Right ventricle myocardium superior (tissue), 1 donor: ENCODE measurements around the gene GABRR3. TPM values are rescaled to one million over a fixed set of nuclear protein-coding genes. Genes with fewer than 3 reads are reported as not detected.

Experiments
- ATAC-seq: fragments of 200-7000 bp; cut with Tn5 transposase; one replicate; pipeline ENCODE4 v1.9.1; 2020; ENCODE audit warnings: mild to moderate bottlenecking; ENCODE audit not compliant: poor library complexity
- DNase-seq: peaks from one replicate; pipeline ENCODE4 v3.0.0-alpha.2; 2020
- intact Hi-C: fragments of 100-400 bp; cut with DNase I; formaldehyde crosslinking; loops from one replicate; pipeline ENCODE4 v1.11.2; 2022
- total RNA-seq: library from RNA; stranded (reverse); fragmentation: NEBNext Ultra II Directional; extraction: Animal tissue kit (Norgen Biotek cat#: 25700); gene quantifications from one replicate; pipeline ENCODE4 v1.2.1, GENCODE V29; 2021
- donor health status: DM: no; HTN: yes; CAD: no; lungs with severe emphysema.

Gene GABRR3
- total RNA-seq, 1 donor from 2014 or later, result not detected

DNA sequence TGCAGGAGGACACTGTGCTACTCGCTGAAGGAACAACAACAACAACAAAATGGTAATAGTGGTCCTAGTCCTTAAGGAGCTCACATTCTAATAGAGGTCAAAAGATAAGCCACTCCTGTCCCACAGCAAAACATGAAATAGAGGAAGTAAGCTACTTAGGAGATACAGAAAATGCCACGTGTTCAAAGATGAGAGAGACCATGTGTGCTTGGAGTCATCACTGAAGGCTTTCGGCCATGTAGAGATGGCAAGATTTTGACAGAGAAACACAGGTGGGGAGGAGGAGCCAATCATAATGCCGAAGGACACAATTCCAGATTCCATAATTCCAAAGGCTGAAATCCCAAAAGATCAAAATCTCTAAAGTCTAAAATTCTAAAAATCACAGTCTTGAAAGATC lies 38.1 kb downstream of the GABRR3 start:
- ATAC-seq, result no peak
- intact Hi-C loops, result no loop called here

DNA sequence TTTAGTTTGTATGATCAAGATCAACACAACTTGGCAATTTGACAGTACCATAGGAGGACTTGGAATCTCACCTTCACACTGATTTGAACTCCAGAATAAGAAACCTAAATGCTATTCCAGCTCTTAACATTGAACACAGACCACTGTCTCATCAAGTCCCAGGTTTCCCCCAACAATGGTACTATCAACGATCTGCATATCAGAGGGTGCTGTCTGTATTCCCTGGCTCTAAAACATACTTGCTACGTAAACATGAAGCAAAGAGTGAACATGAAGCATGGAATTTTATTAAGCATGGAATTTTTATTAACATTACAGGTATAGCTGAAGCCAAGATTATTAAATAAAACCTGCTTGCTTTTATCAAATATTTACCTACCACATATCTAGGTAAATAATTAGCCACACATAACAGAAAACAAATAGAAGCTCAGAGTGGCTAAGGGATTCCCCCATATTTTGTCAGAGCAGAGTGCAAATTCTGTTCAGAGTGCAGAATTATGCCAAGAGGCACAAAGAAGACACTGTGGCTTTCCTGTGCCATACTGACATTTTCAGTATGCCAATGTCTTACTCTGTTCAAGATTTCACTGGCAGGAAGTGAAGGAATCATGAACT lies 40.7 kb downstream of the GABRR3 start:
- intact Hi-C loops, result no loop called here
- ATAC-seq, result no peak

More for the DNA sequence above, 38.1 kb downstream of the GABRR3 start:
- DNase-seq, result no peak

DNA sequence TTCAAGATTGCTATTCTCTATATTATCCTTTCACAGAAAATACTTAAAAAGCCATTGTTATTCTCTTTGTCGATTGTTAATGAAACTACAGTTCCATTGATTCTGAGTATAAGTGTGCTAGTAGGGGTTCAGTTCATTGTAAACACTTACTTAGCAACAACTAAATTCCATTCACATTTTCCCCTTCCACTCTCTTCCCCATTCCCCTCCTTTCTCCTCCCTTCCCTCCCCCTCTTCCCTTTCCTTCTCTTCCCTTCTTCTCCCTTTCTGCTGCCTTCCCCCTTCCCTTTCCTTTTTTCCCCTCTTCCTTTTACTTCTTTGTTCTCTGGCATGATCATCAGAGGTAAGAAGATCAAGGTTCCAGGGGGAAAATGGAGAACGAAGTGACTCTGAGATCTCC lies 41.6 kb downstream of the GABRR3 start:
- ATAC-seq (no peak), DNase-seq (no peak)
- intact Hi-C loops, result no loop called here

More for the DNA sequence above, 40.7 kb downstream of the GABRR3 start:
- no peak for DNase-seq

DNA sequence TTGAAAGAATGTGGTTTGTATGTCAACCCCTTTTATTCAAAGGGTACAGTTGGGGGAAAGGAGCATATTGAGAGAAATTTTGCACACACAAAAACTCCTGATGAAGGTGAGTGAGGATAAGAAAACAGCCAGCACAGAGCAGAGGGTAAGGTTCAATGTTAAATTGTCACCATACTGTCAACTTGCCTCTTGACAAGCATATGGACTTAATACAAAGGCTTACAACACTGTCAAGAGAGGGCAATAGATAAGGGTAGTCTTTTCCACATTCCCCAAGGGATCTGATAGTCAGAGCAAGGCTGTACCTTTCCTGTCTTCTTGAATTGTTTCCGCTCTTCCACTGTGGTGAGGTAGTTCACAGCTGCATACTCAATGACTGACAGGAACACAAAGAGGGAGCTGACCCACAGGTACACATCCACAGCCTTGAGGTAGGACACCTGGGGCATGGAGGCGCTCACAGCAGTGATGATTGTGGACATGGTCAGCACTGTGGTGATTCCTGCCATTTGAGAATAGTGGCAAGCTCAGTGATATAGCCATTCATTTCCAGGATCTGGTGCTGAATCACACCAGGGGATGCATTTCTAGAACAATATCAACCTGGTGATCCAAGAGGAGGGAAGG lies 42.5 kb downstream of the GABRR3 start:
- ATAC-seq, result no peak
- no peak for DNase-seq
- intact Hi-C loops, result no loop called here

DNA sequence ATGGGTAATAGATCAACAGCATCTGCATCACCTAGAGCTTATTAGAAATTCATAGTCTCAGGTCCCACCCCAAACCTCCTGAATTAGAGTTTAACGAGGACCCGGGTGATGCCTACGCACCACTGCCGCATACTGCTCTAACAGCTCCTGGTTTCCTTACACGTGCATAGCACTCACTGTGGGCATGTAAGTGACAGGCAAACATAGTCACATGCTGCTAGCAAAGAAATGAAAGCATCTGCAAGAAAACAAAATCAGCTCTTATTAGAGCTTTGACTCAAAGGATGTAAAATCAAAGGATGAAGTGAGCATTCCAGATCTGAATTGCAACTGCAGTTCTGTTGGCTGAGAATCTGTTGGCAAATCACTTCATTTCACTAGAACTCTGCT lies 43.8 kb downstream of the GABRR3 start:
- DNase-seq (no peak), ATAC-seq (no peak)
- intact Hi-C loops, result no loop called here

DNA sequence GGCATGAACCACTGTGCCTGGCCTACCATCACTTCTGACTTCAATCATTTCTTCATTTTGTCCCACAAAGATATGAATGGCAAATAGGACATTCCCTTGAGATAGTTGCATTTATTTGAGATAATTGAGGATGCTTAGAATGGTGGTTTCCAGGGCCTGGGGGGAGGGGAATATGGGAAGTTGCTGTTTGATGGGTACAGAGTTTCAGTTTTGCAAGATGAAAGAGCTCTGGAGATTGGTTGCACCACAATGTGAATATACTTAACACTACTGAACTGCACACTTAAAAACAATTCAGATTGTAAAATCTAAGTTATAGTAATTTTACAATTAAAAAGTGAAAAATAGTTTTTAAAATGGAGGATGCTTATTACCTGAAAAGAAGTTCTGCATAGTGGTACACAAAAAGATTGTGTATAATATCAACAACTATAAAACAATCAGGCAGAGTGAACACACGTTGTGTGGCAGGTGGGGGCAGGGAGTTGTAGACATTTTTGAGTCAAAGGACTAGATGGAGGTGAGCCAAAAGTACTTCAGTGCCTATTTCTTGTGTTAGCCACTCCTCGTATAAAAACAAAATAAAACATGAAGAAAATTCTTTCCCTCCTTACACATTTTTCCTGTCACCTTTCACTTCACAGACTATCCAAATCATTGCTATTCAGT lies 44.4 kb downstream of the GABRR3 start:
- no peak for DNase-seq
- intact Hi-C loops, result no loop called here
- no peak for ATAC-seq

DNA sequence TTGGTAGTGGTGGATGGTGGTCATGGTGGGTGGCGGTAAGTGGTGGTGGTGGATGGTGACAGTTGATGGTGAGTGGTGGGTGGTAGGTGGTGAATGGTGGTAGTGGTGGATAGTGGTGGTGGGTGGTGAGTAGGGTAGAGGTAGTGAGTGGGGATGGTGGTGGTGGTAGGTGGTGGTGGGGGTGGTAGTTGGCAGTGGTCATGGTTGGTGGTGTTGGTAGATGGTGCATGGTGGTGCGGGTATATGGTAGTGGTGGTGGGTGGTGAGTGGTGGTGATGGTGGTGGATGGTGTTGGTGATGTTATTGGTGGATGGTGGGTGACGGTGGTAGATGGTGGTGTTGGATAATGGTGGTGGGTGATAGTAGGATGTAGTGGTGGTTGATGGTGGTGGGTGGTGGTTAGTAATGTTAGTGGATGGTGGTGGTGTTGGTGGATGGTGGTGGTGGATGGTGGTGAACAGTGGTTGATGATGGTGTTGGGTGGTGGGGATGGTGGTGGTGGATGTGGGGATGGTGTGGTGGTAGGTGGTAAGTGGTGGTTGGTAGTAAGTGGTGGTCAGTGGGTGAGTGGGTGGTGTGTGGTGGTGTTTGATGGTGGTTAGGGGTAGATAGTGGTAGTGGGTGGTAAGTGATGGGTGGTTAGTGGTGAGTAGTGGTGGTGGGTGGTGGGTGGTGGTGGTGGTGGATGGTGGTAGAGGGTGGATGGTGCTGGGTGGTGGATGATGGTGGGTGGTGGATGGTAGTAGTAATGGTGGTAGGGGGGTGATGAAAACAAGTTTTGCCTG lies 46.1 kb downstream of the GABRR3 start:
- intact Hi-C loops, result no loop called here
- ATAC-seq, result no peak
- no peak for DNase-seq

DNA sequence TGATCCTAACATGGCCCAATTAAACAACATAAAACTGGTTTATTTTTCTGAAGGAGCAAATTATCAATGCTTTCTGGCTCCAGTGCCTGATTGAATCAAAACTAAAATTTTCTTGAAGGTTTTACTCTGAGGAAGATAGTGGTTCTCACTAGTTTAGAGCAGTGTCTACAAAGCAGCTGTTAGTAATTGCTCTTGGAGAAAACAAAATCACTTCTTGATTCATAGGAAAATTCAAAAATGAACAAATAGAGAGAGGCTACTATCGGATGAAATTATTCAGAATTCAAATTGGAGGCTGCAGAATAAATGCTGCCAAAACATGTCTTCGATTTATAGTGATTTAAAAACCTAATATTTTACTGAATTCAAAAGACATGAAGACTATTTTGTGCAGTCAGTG lies 47.8 kb downstream of the GABRR3 start:
- ATAC-seq (no peak), DNase-seq (no peak)
- intact Hi-C loops, result no loop called here

DNA sequence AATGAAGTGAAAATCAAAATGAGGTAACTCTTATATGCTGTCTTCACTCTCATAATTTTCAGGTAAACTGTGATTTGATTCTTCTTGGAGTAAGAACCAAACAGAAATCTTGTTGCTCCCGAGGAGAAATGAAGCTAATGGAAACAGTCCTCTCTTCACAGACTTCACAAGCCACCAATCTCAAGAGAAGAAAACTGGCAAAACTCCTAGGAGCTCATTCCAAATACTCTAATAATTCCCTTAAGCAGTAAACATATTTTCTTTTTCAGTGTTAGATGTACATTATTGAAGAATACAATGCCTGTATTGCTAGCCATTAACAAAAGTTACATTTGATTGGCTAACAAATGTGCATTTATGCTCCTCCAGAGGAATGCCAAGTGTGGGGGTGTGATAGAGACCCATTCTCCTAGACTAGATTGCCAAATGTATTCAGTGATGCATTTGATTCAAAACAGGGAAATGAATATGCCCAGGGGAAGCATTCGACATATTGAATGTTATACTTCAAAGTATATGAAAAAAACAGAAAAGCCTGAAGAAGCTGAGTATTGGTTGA lies 51.1 kb downstream of the GABRR3 start:
- ATAC-seq (no peak), DNase-seq (no peak)
- intact Hi-C loops, result no loop called here

DNA sequence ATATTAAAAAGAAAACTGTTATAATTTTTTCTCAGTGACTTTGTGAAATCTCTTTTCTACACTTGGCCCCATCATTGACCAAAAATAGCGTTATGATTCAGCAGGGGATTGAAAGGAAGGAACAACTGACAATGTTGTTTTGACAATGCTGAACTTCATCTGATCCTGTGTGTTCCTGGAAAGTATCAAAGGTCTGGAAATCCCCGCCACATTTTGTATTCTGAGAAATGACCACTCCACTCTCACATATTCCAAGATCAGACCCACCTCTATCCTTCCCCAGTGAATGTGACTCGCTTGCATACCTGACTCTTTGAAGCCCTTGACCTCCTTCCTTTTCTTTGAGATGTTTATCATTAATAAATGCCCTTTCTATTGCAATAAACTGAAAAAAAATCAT lies 53.2 kb downstream of the GABRR3 start:
- DNase-seq, result no peak
- intact Hi-C loops, result no loop called here
- ATAC-seq, result peak; percentile 17

DNA sequence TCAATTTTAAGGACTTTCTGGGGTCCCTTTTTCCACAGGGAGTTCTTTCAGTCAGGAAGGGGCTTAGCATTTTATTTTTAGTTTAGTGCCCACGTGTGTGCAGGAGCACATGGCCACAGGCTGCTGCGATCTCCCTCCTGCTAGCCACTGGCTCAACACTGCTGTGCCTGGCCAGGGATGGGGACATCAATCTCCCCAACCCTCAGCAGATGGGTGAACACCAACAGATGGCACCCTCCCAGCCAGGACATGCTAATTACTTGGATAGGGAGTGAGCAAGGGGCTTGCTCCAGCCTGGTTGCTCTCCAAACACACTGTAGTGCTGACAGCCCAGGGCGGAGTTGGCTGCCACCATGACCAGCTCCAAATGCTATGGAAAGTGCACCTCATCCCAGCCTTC lies 55.5 kb downstream of the GABRR3 start:
- intact Hi-C loops, result no loop called here
- DNase-seq, result peak; percentile 63
- peak; percentile 85 for ATAC-seq

DNA sequence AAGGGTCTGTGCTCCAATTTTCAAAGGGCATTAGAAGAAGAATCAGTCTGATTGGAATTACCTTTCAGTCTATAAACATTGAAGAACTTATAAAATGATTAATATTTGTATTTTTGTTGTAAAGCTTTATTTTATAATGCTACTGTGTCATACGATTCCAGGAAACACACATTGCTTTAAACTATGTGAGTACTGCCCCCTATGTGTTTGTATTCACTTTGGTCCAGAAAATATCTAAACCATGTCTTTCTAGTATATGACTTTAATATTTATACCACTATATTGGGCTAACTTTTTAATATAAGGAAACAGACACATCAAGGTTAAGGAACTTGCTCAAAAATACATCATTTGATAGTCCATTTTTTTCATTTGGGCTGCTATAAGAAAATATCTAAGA lies 59.6 kb downstream of the GABRR3 start:
- intact Hi-C loops, result no loop called here
- no peak for DNase-seq
- ATAC-seq, result no peak

DNA sequence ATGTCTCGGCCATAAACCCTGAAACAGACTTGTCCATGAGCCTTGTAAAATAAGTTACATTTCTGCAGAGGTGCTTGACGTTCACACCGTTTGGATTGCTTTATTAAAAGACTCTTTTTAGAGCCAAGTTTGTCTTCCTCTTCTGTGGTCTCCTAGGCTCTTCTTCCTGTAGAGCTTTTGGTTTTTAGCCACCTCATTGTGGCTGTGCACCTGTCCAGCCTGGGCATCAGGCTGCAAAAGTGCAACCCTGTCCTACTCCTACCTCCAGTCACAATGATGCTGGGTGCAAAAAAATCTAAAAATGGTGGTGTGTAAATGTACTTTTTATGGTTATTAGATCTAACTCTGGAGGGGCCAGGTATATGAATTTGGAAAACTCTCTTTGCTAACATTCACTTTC lies 60.1 kb downstream of the GABRR3 start:
- ATAC-seq, result no peak
- intact Hi-C loops, result no loop called here
- no peak for DNase-seq

DNA sequence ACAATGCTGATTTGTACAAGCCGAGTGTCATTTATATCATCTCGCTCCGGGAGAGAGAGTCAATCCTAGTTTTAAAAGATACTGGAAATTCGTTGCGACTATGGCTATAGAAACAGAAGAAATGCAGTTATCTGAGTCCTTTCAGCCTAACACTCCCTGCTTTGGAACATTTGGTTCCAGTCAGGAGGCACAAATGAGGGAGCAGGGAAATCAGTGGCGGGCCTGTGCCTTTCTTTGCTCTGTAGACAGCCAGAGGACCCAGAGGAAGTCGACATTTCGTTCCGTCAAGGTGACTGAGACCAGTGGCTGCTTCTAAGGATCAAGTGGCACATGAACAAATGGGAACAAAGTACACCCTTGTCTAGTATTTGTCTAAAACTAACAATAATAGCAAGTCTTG lies 62.1 kb downstream of the GABRR3 start:
- ATAC-seq (no peak), DNase-seq (no peak)
- intact Hi-C loops, result no loop called here

DNA sequence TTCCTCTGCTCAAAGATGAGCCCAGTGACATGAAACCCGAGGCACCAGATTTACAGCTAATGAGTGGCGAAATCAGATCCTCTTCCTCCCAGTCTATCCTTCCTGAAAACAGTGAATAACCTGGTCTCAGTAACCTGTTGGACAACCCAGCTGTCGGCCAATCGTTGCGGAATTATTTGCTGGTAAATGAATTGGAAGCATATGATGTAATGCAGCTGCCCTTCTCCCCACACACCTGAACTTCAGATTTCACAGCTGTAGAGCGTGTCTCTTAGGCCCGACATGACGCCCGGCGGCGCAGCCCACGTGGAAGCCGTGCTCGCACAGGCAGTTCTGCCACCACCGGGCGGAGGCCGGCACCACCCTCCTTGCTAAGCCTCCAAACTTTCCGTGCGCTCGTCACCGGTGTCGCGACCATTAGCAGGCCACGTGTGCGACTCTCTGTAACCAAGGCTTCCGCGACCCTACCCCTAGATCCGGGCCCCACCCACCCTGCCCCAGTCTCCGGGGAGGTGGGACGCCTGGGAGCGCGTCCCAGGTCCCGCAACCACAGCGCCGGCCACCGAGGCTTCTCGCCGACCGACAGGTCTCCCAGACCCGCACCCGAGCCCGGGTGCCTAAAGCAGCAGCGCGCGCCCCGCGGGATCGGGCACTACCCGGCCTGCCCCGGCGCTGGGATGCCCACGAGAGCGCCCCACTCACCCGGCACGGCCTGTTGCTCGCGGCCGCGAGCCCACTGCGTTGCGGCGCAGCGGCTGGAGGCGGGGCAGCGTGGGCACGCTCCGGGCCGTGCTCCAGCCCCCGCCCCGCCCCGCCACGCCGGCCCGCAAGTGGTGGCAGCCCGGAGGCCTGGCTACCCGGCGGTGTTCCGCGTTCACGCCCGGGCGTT lies 63.2 kb downstream of the GABRR3 start, which contains the start of gene RIOX2:
TSS of gene RIOX2 (minus strand) at position 753 of the 889 bp plus-strand sequence. CDS start 4,838 bp downstream, outside the sequence.
- intact Hi-C loops, result no loop called here
- DNase-seq, result peak; percentile 87
- peak; percentile 99 for ATAC-seq

DNA sequence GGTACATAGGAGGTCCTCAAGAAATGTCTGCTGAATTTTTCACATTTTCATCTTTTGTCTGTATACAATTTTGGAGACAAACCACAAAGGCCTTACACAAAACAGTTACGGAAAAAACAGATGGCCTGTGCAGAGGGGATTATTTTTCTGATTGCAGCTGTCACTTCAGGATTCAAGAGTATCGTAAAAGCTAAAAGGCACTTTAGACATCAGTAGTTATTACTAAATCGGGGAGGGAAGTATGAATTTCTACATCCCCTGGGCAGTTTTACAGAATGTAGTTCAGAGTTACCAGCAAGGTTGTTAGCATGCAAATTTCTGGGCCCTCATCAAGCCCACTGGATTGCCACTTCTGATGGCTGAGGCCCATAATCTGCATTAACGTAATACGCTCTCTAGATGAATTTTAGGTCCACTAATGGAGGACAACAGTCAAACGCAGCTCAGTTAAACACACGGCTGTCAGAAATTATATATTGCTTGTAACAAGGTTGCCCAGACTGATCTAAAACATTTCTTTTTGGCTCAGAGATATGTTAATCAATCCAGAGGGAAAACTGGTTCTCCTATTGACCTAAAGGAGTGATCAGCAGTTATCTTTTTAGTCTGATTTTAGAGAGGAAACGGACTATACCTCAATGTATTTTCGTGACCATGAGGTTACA lies 64.0 kb downstream of the GABRR3 start:
- ATAC-seq (no peak), DNase-seq (no peak)
- intact Hi-C loops, result no loop called here

DNA sequence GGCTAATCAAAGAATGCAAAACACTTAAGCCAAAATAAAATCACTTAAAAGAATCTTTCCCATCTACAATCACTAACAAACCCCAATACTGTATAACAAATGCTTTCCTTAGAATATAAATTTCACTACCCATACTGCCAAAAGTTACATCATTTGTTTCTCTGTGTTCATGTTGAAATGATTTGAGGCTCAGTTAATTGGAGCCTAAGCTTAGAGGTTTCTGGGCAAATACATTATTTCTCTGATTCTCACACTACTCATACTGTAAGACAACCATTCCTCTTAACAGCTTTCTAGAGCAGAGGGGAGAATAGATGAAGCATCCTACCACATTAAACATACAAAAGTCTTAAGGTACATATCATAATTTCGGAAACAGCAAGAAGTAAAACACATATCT lies 65.0 kb downstream of the GABRR3 start:
- ATAC-seq (no peak), DNase-seq (no peak)
- intact Hi-C loops, result no loop called here

DNA sequence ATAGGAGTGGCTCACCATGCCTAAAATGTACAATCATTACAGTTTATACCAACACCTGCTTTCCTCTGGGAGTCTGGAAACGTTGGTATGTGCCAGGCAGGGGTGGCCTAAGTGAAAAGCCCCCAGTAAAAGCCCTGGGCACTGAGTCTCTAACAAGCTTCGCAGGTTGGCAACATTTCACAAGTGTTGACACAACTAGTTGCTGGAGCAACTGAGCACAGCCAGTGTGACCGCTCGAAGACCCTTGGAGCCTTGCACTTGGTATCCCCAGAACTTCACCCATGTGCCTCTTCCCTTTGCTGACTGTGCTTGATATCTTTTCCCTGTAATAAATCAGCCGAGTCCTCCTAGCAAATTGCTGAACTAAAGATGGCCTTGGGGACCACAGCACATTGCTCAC lies 65.6 kb downstream of the GABRR3 start:
- ATAC-seq (no peak), DNase-seq (no peak)
- intact Hi-C loops, result no loop called here
